GM18520 (cell line): ENCODE measurements around the gene ZYX.
A peak's percentile ranks its signal among the peaks of the same experiment; 100 is the strongest.
"Not testable (repeated sequence)": the region's sequence is repeated elsewhere in the genome, so short reads cannot be mapped to it uniquely, and the experiment has no call there.

ENCODE experiments used
- ATAC-seq: cut with Tn5 transposase; IDR thresholded peaks from one replicate; pipeline ENCODE4 v1.9.1; 2021; ENCODE audit not compliant: unreplicated experiment

ZYX gene

DNA sequence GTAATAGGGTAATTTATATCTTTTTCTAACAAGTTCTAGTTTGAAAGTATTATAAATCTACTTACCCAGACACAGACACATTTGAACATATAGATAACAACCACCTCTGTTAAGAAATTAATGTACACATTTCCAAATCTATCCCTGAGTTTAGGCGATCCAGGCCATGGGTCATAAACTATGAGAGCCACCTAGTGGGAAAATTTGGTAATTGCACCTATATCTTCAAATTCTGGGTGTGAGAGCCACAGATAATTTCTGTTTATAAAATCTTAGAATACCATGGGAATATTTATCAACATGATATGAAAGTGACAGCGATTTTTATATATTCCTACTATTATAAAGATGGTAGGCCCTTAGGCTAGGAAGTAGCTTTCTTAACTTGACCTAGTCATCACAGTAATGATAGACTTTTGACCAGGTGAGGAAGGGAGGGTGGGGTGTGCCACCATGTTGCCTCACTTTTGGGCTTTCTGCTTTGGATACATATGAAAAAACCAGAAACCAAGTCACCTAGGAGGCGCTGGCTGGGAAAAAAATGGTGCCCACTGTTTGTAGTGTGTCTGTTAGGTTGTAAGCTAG is 35.5 kb downstream of the ZYX start:
- ATAC-seq, result no peak

DNA sequence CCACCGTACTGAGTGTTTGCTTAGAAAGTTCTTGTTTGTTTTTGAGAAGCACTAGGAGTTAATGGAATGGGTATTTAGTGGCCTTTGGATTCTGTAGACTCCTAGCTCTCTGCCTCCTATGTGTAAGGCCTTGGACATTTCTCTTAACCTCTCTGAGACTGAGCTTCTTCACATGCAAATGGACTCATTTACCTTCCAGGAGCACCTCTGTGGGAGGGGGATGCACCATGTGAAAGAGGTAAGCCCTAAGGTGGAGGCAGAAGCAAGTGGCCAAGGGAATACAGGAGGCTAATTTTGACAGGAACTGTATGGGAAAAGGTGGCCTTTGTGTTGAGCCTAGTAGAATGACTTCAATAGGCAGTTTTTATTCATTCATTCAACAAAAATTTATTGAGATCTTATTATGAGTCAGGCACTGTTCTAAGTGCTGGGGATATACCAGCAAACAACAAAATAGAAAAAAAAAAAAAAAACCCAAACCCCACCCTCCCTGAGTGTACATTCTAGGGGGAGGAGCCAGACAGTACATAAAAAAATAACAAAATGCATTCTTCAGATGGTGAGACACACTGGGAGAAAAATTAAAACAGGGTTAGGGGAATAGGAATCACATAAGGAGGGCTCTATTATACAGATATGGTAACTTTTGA is 36.7 kb downstream of the ZYX start:
- no peak for ATAC-seq

DNA sequence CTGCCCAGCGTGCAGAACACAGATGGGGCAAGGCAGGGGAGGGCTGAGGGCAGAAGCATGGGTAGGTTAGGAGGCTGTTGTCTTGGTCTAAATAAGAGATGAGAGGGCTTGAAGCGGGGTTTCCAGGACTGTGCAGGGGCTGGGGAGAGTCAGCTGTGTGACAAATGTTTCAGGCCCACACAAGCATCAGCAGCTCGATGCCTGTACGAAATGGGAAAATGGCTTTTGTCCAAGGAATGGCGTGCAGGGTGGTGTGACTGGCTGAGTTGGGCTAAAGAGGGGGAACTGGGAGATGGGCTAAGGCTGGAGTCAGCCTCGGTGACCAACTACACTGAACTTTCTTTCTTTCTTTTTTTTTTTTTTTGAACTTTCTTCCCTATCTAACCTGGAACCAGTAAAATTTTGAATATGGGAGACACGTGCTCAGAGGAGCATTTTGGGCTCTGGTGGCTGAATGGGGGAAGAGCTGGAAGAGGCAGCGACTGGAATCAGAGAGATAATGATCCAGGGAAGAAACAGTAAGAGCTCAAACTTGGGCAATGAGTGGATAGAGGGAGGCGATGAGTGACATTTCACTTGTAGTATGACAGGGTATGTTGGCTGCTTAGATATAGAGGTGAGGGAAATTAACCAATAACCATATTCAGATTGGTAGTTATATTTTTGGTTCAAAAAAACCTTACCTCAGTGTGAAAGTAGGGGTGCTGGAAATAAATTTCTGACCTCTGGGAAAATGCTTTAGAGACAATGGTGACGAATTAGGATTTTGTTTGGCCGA is 37.7 kb downstream of the ZYX start:
- no peak for ATAC-seq

GRCh38 chr7:143419880-143420279 is 38.7 kb downstream of the ZYX start:
- no peak for ATAC-seq

DNA sequence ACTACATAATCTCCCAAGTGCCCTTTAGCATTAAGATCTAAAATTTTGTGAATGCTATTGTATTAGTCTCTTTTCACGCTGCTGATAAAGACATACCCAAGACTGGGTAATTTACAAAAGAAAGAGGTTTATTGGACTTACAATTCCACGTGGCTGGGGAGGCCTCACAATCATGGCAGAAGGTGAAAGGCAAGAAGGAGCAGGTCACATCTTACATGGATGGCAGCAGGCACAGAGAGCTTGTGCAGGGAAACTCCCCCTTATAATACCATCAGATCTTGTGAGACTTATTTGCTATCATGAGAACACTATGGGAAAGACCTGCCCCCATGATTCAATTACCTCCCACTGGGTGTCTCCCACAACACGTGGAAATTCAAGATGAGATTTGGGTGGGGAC is 39.5 kb downstream of the ZYX start:
- ATAC-seq, result not testable (repeated sequence)

- ATAC-seq, result no peak
These were observed 40.9 kb downstream of the ZYX start for GRCh38 chr7:143422033-143422432.

DNA sequence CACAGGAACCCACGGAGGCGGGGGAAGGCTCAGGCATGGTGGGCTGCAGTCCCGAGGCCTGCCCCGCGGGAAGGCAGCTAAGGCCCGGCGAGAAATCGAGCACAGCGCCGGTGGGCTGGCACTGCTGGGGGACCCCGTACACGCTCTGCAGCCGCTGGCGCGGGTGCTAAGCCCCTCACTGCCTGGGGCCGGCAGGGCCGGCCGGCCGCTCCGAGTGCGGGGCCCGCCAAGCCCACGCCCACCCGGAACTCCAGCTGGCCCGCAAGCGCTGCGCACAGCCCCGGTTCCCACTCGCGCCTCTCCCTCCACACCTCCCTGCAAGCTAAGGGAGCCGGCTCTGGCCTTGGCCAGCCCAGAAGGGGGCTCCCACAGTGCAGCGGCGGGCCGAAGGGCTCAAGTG is 43.3 kb downstream of the ZYX start:
- not testable (repeated sequence) for ATAC-seq

DNA sequence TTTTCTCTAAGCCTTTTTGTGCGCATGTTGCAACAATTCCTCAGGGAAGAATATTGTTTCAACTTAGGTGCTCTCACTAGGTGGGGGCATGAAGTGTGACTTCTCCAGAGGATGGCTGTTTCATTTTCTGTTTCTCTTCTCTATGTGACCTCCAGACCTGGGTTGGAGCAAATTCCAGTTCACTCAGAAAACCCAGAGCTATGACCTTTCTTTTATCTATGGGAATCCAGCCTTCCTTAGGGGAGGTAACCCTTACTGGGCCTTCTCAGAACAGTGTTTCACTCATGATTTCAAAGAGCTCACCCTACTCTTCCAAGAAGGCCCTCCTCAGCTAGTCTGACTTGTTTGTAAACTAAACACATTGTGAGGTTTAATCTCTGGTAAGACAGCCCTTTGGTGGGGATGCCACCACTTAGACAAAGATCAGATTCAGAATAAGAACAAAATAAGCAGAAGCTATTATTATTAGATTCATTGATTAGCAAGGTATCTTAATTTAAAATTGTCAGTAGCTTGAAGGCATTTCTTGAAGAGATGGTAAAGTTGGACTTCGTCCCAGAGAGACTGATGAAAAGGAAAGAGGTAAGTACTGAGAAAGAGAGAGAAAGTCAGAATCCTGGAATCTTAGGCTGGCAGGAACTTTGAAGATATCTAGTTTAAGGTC is 45.5 kb downstream of the ZYX start:
- ATAC-seq, result no peak

GRCh38 chr7:143429770-143430698 is 48.9 kb downstream of the ZYX start:
- ATAC-seq, result no peak

GRCh38 chr7:143431109-143431508 is 50.0 kb downstream of the ZYX start:
- ATAC-seq, result no peak

DNA sequence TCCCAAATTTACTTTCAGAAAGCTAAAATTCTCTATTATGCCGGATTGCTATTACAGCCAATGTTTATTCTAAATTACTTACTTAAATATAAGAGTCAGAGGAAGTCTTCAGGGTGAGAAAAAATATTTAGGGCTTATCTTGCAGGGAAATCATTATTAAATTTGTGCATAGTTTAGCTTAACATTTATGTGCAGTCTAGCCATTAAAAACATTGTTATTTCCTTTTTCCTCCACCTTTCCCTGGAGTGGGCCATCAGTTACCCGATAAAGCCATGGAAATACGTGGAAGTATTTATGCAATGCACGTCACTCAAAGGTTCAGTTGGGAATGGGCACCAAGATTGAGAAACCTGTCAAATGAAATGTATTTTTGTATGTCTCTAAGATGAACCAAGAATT is 52.6 kb downstream of the ZYX start:
- ATAC-seq, result no peak

- no peak for ATAC-seq
These were observed 53.5 kb downstream of the ZYX start for GRCh38 chr7:143434660-143435059.

DNA sequence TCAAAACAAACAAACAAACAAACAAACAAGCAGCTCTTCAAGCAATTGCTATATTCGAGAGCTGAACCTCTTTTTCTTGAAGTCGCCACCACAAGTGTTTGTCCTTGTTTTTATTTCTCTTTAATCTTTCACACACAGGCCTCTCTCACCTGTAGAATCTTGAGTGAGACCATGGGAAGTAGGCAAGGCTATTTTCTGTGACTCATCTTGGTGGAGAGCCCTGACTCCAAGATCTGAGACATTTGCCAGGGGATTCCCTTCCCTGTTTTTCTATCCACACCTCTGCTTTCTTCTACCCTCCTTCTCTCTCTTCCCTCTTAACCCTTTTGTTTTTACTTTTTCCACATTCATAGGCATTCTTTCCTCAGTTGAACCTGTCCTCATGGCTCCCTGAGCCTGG is 54.1 kb downstream of the ZYX start:
- ATAC-seq, result no peak

- peak; percentile 91 for ATAC-seq
These were observed 55.3 kb downstream of the ZYX start for GRCh38 chr7:143436325-143436946.

DNA sequence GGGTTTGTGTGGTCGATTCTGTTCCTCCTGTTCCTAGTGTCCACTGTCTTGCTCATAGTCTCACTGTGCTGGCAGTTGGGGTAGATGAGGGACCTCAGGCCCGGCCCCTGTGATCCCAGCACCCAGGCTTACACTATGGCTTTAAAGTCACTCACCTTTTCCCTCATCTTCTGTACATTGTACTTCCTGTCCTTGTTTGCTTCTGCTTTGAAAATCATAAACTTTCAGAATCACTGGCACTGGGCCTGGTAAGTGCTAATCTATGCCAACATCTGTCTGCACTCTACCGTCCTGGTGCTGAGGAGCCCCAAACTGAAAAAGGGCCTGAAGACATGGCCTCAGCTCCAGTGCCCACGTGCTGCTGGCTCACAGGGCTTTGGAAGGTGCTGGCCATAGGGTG is 56.4 kb downstream of the ZYX start:
- no peak for ATAC-seq

DNA sequence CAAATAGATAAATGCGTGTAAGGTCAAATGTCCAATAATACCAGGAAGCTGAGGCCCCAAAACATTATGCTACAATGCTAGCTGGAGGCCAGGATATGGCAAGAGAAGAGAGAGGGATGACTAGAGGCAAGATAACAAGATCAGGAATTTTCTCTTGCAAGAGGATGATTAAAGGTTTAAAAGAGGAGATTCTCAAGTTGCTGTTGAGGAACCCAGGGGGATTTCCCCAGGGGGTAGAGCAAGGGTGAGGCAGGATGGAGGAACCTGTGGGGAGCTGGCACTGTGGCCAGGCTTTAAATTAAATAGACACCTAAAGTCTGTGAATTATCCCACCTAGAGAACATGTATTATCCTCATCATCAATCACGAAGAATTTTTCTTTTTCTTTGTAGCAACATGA is 58.7 kb downstream of the ZYX start:
- ATAC-seq, result no peak
